Measurements from ENCODE around the gene H6PD.
A peak's percentile ranks its signal among the peaks of the same experiment; 100 is the strongest.
"Not testable (repeated sequence)": the region's sequence is repeated elsewhere in the genome, so short reads cannot be mapped to it uniquely, and the experiment has no call there.

H6PD gene

DNA sequence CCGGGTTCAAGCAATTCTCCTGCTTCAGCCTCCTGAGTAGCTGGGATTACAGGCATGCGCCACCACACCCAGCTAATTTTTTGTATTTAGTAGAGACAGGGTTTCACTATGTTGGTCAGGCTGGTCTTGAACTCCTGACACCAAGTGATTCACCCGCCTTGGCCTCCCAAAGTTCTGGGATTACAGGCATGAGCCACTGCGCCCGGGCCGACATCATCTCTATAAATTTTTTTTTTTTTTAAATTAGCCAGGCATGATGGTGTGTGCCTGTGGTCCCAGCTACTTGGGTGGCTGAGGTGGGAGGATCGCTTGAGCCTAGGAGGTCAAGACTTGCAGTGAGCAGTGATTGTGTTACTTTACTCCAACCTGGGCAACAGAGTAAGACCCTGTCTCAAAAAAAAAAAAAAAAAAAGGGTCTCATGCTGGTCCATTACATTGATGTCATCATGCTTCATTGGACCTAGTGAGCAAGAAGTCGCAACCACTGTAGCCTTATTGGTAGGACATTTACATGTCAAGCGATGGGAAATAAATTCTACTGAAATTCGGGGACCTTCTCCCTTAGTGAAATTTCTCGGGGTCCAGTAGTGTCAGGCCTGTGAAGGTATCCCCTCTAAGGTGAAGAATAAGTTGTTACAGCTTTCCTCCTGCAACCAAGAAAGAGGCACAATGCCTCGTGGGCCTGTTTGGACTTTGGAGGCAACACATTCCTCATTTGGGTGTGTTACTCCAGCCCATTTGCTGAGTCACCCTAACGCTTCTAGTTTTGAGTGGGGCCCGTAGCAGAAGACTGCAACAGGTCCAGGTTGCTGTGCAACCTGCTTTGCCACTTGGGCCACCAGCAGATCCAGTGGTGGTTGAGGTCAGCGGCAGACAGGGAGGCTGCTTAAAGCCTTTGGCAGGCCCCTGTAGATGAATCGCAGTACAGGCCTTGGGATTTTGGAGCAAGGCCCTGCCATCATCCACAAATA, 65.3 kb downstream of the H6PD start:
- not testable (repeated sequence) for DNase-seq

DNA sequence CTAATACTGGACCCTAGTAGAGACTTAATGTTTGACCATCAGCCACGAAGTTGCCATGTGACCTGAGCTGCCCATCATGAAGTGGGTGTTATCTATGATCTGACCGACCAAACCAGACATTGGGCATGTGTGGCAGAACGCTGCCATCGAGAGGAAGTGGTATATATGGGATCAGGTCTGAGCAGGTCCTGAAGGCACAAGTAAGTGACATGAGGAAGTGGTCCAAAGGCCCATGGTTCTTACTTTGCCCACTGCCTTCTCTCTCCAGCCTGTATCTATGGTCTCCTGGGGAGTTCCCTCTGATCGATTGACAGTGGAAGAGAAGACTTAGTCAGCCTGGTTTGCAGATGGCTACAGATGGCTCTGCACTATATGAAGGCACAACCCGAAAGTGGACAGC, 66.0 kb downstream of the H6PD start:
- no peak for DNase-seq

DNA sequence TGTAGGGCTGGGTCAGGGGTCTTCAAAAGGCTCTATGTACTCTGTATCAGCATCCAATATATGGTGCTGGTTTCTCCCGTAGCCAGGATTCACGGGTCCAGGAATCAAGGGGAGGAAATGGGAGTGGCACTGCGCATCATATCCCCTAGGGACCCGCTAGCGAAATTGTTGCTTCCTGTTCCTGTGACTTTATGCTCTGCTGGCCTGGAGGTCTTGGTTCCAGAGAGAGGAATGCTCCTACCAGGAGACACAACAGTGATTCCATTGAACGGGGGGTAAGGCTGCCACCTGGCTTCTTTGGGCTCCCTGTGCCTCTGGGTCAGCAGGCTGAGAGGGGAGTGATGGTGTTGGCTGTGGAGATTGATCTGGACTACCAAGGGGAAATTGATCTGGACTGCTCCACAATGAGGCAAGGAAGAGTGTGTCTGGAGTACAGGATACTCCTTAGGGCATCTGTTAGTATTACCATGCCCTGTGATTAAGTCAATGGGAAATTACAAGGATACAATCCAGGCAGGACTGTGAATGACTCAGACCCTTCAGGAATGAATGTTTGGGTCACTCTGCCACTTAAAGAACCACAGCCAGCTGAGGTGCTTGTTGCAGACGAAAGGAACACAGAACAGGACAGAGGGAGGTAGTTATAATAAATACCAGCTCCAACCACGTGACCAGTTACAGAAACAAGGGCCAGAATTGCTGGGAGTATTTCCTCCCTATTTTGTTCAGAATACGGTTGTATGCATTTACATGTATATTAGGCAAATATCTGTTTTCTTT, 68.4 kb downstream of the H6PD start:
- no peak for DNase-seq

DNA sequence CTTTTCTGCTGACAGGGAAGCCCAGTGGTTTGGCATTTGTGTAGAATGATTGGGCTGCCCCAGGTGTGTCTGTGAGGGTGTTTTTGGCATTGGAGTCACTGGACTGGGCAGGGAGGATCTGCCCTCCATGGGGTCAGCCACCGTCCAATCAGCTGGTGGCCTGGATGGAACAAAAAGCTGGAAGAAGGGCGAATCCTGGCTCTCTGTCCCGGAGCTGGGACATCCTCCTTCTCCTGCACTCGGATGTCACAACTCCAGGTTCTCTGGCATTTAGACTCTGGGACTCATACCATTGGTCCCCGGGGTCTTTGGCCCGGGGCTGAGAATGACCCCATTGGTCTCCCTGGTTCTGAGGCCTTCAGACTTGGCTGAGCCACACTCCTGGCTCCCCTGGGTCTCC, 69.3 kb downstream of the H6PD start:
- DNase-seq: no peak

DNA sequence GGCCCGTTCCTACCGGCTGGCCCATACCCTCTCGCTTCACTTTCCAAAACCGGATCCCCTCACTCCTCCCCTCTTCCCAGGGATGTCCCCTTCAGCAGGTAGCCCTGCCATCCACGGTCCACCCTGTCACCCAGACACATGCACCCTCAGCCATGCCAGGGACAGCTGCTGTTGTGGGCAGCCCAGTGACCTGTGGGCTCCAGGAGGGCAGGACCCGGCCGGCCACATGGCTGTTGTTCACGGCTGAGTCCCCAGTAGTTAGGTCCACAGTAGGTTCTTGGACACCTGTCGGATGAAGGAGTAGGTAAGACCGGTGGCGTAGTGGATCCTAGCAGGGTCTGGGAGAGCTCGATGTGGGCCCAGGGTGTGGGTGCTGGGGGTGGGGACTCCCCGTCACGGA, 70.6 kb downstream of the H6PD start:
- no peak for DNase-seq

DNA sequence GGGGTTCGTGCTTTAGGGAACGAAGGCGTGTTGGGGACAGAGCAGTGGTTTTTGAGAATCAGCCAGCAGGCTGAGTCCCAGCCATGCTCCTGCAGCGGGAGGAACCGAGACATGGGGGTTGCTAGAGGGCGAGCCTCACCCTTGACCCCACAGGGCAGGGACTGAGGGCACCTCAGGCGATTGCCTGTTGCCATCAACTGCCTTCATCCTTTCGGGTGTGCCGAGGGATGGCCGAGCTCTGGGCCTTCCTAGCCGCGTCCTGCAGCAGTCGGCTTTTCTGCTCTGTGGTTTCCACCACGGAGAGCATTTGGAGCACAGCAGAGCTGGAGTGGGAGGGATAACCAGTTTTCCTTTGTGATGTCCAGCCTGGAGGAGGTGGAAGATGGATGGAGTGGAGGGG, 71.4 kb downstream of the H6PD start:
- no peak for DNase-seq

DNA sequence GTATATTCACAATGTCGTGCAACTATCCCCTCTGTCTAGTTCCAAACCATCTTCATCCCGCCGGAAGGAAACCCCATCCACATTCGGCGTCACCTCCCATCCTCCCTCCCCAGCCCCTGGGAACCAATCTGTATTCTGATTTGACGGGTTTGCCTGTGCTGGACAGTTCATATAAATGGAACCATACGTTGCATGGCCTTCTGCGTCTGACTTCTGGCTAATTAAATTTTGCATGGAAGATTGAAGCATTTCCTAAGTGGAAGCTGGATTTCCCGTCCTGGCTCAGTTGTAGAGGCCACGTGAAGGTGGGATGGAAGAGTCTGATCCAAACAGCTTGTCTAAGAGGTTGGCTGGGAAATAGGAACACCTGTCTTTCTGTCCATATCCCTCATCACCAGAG, 72.7 kb downstream of the H6PD start:
- DNase-seq: no peak

DNA sequence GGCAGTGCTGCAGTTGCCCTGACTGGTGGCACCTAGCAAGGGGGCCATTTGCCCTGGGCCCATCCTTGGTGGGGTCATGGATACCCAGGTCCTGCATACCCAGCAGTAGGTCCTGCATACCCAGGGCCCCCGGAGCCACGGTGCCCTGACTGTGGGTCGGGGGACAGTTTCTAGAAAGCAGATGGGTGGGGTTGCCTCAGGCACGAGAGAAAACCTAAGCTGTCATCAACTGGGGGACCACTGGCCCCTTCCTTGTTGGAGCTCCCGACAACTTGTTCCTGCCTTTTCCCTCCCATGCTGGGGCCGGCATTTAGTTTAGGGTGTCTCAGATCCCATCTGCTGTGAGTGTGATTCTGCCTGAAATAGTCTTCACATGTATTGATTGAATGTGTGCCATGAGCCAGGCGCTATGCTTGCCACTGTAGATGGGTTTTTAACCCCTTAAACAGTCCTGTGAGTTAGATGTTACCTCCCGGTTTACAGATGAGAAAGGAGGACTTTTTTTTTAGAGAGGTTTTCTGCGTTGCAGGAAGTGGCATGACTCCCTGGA, 73.7 kb downstream of the H6PD start:
- DNase-seq: no peak

DNA sequence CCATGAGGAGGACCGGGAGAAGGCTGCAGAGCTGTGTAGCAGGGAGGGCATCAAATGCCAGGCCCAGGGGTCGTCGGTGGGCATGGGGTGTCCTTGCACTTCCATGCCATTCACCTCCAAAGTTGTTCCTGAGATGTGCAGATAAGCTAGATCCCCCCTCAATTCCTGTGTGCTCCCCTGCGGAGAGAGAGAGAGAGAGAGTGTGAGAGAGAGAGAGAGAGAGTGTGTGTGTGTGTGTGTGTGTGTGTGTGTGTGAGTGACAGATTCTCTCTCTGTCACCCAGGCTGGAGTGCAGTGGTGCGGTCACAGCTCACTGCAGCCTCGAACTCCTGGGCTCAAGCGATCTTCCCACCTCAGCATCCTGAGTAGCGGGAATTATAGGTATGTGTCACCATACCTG, 74.5 kb downstream of the H6PD start:
- no peak for DNase-seq

DNA sequence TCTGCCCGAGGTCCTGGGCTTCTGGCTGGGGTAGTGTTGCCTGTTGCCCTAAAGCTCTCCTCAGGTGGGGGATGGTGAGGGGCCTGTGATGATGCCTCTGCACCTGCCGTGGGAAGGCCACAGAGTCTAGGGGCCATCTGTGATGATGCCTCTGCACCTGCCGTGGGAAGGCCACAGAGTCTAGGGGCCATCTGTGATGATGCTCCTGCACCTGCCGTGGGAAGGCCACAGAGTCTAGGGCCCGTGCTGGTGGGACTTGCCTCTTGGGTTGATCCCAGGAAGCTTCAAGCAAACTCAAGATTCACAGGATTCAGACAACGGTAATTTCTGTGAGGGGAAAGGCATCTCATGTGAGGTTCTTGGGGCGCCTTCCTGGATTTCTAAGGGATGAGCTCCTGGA, 75.4 kb downstream of the H6PD start:
- DNase-seq: no peak

DNA sequence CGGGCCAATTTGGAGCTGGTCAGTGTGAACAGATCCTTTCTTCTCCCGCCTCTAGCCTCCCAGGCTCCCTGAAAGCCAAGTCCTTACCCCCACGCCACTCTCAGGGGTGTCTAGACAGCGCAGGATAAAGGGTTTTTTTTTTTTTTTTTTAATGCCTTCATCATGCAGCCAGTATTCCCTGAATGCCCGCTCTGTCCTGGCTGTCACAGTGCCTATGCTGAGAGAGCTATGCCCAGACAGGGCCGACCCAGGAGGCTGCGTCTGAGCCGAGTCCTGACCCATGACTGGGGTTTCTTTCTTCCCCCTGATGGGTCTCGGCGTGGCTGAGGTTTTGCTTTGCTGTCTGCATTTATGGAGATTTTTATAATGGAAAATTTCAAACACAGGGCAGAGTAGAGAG, 76.5 kb downstream of the H6PD start:
- DNase-seq: peak in 7 of 14 donors; percentile 18 to 60 (median 37)

DNA sequence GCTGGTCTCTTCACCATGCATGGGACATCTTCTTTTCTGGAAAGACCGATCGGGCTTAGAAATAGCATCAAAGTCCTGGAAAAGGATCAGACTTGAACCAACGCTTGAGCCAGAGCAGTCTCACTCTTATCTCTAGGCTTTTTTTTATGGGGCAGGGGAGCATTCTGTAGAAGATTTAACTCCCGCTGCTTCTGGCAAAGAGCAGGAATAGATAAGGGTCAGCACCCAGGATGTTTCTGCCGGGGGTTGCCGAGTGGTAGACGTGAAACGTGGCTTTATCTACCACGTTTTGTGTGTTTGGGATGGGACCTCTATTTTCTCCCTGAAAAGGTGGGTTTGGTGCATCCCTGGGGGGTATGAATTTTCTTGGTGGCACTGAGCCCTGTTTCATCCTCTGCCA, 76.9 kb downstream of the H6PD start:
- DNase-seq: no peak

DNA sequence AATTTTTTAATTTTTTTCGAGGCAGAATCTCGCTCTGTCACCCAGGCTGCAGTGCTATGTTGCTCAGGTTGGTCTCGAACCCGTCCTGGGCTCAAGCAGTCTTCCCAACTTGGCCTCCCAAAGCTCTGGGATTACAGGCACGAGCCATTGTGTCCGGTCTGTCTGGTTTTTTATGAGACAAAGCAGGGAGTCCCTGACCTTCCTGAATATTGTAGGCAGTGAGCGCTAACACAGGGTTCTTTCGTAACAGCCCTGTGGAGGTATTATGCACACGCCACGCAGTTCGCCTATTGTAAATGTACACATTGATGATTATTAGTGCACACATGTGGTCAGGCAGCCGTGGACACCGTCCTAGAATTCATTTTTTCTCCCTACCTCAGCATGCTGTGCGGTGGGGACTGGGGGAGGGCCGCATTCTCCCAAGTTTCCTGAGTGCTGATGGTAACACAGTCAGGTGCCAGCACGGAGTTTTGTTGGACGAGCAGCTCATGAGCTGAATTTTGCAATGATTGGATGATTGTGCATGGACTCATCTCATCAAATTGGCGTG, 77.7 kb downstream of the H6PD start:
- DNase-seq: no peak

DNA sequence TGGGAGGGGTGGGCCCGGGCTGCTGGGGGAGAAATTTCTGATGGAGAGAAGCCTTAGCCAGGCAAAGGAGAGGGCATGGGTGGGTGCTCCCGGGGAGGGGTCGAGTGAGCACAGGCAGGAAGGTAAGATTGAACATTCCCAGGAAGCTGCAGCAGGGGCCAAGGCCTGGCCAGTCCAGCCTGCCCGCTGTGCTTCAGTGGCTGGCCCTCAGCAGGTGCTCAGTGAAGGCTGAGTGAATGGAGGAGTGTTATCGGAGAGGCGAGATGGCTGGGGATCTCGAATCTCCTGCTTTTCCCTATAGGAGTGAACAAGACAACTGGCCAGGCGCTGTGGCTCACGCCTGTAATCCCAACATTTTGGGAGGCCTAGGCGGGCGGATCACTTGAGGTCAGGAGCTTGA, 79.0 kb downstream of the H6PD start:
- no peak for DNase-seq

DNA sequence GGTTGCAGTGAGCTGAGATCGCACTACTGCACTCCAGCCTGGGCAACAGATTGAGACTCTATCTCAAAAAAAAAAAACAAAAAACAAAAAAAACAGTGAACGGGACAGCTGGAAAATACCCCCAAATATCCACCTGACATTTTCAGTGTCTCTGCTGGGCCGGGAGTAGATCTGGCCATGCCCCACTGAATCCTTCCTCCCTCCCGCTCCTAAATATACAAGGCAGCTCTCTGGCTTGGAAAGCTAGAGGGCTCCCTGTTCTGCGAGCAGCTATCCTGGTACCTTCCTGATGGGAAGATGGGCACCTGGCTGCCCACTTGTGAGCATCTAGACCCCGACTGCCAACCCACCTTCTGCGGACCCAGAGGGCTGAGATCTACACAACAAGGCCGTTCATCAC, 79.5 kb downstream of the H6PD start:
- DNase-seq: no peak

DNA sequence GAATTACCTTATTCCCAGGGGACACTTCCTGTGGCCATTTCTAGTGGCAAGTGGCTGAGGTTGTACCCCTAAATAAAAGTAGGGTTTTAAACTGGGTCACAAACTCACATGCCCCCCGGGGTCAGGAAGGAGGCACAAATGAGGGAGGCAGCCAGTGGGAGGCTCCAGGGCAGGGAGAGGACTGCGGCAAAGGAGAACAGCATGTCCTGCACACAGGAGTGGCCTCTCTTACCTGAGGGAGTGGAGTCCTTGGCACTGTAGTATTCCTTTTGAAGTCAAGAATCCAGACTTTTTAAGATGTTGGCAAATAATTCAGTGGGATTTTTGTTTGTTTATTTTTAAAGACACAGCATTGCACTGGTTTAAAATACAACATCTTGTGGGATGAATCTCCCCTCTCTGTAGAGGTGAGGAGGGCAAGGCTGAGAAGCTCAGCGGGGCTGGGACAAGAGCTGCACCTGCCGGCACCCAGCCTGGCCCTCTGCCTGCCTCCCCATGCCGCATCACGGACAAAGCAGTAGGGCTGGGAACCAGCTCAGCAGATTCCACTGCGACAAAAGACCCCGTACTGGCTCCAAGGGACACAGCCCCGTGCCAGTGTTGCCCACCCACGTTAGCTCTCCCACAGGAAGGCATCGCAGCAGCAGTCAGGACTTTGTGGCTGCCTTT, 80.3 kb downstream of the H6PD start:
- no peak for DNase-seq

DNA sequence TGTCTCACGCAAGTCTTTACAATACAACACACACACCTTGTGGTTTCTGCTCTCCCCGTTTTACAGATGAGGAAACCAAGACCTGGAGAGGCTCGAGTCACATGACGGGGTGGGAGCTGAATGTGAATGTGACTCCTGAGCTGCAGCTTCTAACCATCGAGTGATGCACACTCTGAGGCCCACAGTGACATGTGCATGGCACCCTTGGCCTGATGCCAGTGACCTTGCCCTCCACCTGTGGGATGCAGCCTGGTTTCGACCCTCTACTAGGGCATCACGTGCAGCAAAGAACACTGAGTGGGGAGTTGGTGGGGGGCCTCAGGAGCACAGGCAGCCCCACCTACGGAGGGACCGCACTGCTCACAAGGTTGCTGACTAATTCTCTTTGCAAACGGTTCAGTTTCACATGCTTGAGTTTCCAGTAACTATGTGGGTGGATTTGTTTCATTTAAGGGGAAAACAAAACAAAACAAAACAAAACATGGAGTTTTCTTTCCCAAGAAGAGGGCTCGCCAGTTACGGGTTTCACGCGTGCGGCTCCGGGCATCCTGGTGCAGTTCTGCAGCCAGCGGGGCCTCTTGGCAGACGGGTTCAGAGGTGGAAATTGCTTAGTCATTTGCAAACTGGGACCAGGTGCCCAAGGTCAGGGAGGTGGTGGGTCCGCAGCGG, 81.0 kb downstream of the H6PD start:
- DNase-seq: peak in 1 of 14 donors; percentile 73

DNA sequence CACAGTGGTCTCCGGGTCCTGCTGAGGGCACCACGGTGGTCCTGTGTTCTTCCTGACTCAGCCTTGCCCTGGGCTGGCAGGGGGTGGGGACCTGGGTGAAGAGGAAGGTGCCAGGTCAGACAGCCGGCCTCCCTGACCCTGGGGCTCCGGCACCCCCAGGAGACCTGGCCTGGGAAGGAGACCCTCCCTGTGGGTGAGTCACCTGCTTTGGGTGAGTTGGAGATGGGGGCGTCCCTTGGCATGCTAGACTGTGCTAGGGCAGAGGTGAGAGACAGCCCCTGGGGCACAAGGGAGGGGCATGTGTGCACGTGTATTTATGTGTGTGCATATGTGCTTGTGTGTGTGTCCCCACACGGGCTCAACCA, 81.5 kb downstream of the H6PD start:
- no peak for DNase-seq

DNA sequence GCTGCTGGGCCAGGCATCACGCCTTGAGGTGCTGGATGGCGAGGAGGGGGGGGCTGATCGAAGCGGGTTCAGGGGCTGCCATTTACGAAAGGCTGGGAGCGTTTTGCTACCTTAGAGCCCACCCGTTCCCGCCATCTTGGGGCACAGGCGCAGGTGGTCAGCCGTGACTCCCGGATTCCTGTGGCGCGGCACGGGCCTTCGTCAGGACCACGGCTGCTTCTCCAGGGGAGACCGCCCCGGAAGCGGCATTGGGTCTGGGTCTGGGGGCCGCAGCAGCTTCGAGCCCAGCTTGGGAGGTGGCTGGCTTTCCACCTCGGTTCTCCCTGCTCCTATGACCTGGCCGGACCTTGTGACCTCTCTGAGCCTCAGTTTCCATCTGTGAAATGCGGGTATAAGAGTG, 81.9 kb downstream of the H6PD start:
- DNase-seq: no peak

DNA sequence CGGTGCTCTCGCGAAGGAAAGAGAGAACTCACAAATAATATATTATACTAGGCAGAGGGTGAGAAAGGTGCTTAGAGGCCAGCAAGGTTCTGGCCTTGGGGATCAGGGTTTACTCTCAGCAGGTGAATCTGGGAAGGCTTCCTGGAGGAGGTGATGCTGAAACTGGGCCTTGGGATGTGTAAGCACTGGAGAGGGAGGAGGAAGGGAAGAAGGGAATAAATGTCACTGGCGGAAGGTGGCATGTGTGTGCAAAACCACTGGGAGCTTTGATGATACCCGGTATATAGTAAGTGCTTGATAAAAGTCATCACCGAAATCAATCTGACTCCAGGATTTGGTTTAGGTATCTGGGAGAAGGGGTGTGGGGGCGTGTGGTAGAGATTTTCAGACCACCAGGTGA, 82.5 kb downstream of the H6PD start:
- DNase-seq: no peak

DNA sequence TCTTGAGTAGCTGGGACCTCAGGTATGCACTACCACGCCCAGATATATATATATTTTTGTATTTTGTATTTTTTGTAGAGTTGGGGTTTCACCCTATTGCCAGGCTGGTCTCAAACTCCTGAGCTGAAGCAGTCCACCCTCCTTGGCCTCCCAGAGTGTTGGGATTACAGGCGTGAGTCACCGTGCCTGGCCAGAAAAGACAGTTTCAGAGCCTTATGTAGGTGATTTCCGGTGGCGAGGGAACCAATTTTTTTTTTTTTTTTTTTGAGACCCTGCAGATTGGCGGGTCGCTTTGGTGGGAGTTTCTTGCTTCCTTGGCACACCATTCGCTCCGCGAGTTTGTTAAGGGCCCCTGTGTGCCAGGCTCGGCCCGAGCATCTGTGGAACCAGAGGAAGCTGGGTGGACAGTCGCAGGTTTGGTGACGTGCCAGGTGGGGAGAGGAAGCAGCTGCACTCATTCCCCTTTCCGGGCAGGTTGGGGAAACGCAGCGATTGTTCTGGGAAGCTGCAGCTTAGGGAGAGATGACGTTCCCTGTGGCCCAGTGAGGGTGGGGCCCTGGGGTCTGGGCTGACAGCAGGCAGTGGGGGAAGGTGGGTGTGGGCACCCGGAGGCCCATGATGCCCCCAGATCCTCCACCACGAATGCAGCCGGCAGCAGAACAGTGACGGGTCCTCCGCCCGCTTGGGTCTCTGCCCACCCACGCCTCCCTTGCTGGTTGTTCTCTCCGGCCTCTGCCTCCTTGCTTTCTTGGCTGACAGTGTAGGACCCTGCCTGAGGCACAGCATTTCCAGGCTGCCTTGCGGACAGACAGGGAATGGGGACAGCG, 83.2 kb downstream of the H6PD start:
- peak in 3 of 14 donors; percentile 17 to 78 (median 21) for DNase-seq

Data from C1 segment of cervical spinal cord (tissue), 14 donors.